HCT116 (cell line): Measurements from ENCODE around the gene DAAM2. TPM values are rescaled to one million over a fixed set of nuclear protein-coding genes. Genes with fewer than 3 reads are reported as not detected.

Source experiments
- ATAC-seq: fragments of 200-7000 bp; cut with Tn5 transposase; 2 replicates; pipeline ENCODE4 v1.9.1; 2020; ENCODE audit warnings: mild to moderate bottlenecking, moderate library complexity
- BruUV-seq: library from RNA; stranded (reverse); fragments of 400-500 nt; replicated peaks from 2 replicates; lab custom pipeline; 2021; lab: Mats Ljungman, UMichigan
- CTCF ChIA-PET: fragments of 300-600 bp; sonication (Branson Sonifier 250); formaldehyde crosslinking; loops from one replicate; lab custom pipeline; 2021; ENCODE audit warnings: antibody characterized with exemption; lab: Charles Lee
- POLR2A ChIA-PET: fragments of 300-600, 350-600 bp; sonication (Branson Sonifier 250); formaldehyde crosslinking; loops from one replicate; lab custom pipeline; 2021; ENCODE audit warnings: antibody characterized with exemption; lab: Charles Lee
- RAD21 ChIA-PET, 2 experiments: fragments of 300-600 bp; sonication (Branson Sonifier 250); formaldehyde crosslinking; loops; one replicate each; lab custom pipeline; 2023; ENCODE audit warnings: low total read pairs in 2 of 2; ENCODE audit not compliant: uncharacterized antibody in 2 of 2, unreplicated experiment in 2 of 2, low non-redundant PET in 1 of 2; lab: Charles Lee
- DNase-seq: peaks from one replicate; pipeline ENCODE4 v3.0.0-alpha.2; 2010; ENCODE audit warnings: low read depth, low spot score
- H2AFZ ChIP-seq: fragments of 200-600 bp; shearing (Covaris generic), sonication (generic); 2 replicates; pipeline ENCODE4 v1.6.1; 2017; ENCODE audit warnings: low read depth, mixed run types, mixed read lengths, antibody characterized with exemption, low read length; ENCODE audit not compliant: poor library complexity, severe bottlenecking
- H3K27ac ChIP-seq: 2 replicates; pipeline ENCODE4 v1.5.1; 2012; ENCODE audit warnings: low read depth, low read length
- H3K27me3 ChIP-seq: fragments of 200-600 bp; sonication (generic); 2 replicates; pipeline ENCODE4 v1.6.1; 2016; ENCODE audit warnings: mixed run types, low read length, mixed read lengths; ENCODE audit not compliant: insufficient read depth
- H3K36me3 ChIP-seq, 2 experiments: fragments of 200-500 bp in 1 of 2; fragments of 200-600 bp in 1 of 2; sonication (Bioruptor generic) in 1 of 2; sonication (generic) in 1 of 2; 2 replicates each; pipeline versions ENCODE4 v1.5.1 to v1.6.1; 2014 to 2016; ENCODE audit warnings: low read length in 2 of 2, inconsistent platforms in 1 of 2, mixed read lengths in 1 of 2, mixed run types in 1 of 2; ENCODE audit not compliant: insufficient read depth in 2 of 2, control insufficient read depth in 1 of 2
- H3K4me1 ChIP-seq, 2 experiments: fragments of 200-600 bp in 1 of 2; sonication (generic) in 1 of 2; 2 replicates each; pipeline versions ENCODE4 v1.5.1 to v1.6.1; 2012 to 2017; ENCODE audit warnings: low read length in 2 of 2, inconsistent platforms in 1 of 2, mild to moderate bottlenecking in 1 of 2, mixed read lengths in 1 of 2, mixed run types in 1 of 2, moderate library complexity in 1 of 2; ENCODE audit not compliant: insufficient read depth in 2 of 2, control insufficient read depth in 1 of 2
- H3K4me2 ChIP-seq: fragments of 200-600 bp; sonication (generic); 2 replicates; pipeline ENCODE4 v1.6.1; 2017; ENCODE audit warnings: mixed run types, low read length, mixed read lengths
- H3K4me3 ChIP-seq, 2 experiments: fragments of 200-600 bp in 1 of 2; sonication (generic) in 1 of 2; replicated peaks in 1 of 2; 2 replicates each; pipeline ENCODE4 v1.5.1; 2011 to 2016; ENCODE audit warnings: low read length in 2 of 2, control low read depth in 1 of 2, low read depth in 1 of 2, mild to moderate bottlenecking in 1 of 2, mixed read lengths in 1 of 2, mixed run types in 1 of 2
- H3K79me2 ChIP-seq: fragments of 200-600 bp; sonication (generic); 2 replicates; pipeline ENCODE4 v1.6.1; 2017; ENCODE audit warnings: mild to moderate bottlenecking, mixed run types, low read length, moderate library complexity, mixed read lengths; ENCODE audit not compliant: insufficient read depth
- H3K9ac ChIP-seq: fragments of 200-600 bp; sonication (generic); 2 replicates; pipeline ENCODE4 v1.6.1; 2016; ENCODE audit warnings: low read length, mixed read lengths
- H3K9me2 ChIP-seq: fragments of 200-600 bp; sonication (generic), shearing (Covaris generic); 2 replicates; pipeline ENCODE4 v1.6.1; 2017; ENCODE audit warnings: mixed run types, mild to moderate bottlenecking, moderate library complexity; ENCODE audit not compliant: insufficient read depth
- H3K9me3 ChIP-seq, 2 experiments: fragments of 200-500 bp in 1 of 2; fragments of 200-600 bp in 1 of 2; sonication (Bioruptor generic) in 1 of 2; sonication (generic) in 1 of 2; 2 replicates each; pipeline ENCODE4 v1.6.1; 2014 to 2017; ENCODE audit warnings: low read length in 2 of 2, mixed read lengths in 2 of 2, inconsistent platforms in 1 of 2, low read depth in 1 of 2, mild to moderate bottlenecking in 1 of 2, mixed run types in 1 of 2, moderate library complexity in 1 of 2; ENCODE audit not compliant: control insufficient read depth in 1 of 2, insufficient read depth in 1 of 2
- H4K20me1 ChIP-seq: fragments of 200-600 bp; sonication (generic), shearing (Covaris generic); 2 replicates; pipeline ENCODE4 v1.6.1; 2017; ENCODE audit warnings: mixed run types, mild to moderate bottlenecking, moderate library complexity; ENCODE audit not compliant: insufficient read depth
- ATF3 ChIP-seq: IDR thresholded peaks from 2 replicates; pipeline ENCODE4 v1.6.1; 2012
- CBX3 ChIP-seq: IDR thresholded peaks from 2 replicates; pipeline ENCODE4 v1.6.1; 2012; ENCODE audit warnings: low read depth
- CEBPB ChIP-seq: IDR thresholded peaks from 2 replicates; pipeline ENCODE4 v1.6.1; 2012; ENCODE audit warnings: low read depth
- EGR1 ChIP-seq: IDR thresholded peaks from 2 replicates; pipeline ENCODE4 v1.6.1; 2012; ENCODE audit warnings: low read depth
- EZH2phosphoT487 ChIP-seq: fragments of 200-600 bp; IDR thresholded peaks from 2 replicates; pipeline ENCODE4 v1.6.1; 2018; ENCODE audit warnings: antibody characterized with exemption, borderline replicate concordance
- JUND ChIP-seq: IDR thresholded peaks from 2 replicates; pipeline ENCODE4 v1.6.1; 2012
- MAX ChIP-seq: IDR thresholded peaks from 2 replicates; pipeline ENCODE4 v1.6.1; 2012
- POLR2A ChIP-seq: IDR thresholded peaks from 2 replicates; pipeline ENCODE4 v1.7.0; 2011; ENCODE audit warnings: borderline replicate concordance; ENCODE audit not compliant: insufficient read depth, insufficient read length; ENCODE audit errors: extremely low read depth
- SIN3A ChIP-seq: IDR thresholded peaks from 2 replicates; pipeline ENCODE4 v1.6.1; 2012; ENCODE audit warnings: low read depth
- TCF7L2 ChIP-seq: IDR thresholded peaks from 2 replicates; pipeline ENCODE4 v1.7.0; 2011; ENCODE audit warnings: borderline replicate concordance, inconsistent platforms; ENCODE audit not compliant: insufficient read depth, insufficient read length; ENCODE audit errors: extremely low read depth
- YY1 ChIP-seq: IDR thresholded peaks from 2 replicates; pipeline ENCODE4 v1.6.1; 2011; ENCODE audit warnings: low read length, low read depth, moderate library complexity, mild to moderate bottlenecking; ENCODE audit not compliant: insufficient replicate concordance; ENCODE audit errors: extremely low read depth
- ZNF274 ChIP-seq: fragments of 200-500 bp; sonication (Bioruptor generic); IDR thresholded peaks from 2 replicates; pipeline ENCODE4 v1.6.1; 2014; ENCODE audit warnings: mild to moderate bottlenecking, low read depth, low read length, inconsistent platforms
- intact Hi-C: fragments of 100-400 bp; cut with micrococcal nuclease; formaldehyde crosslinking; loops from 2 replicates; pipeline ENCODE4 v1.10.0; 2022
- total RNA-seq: library from RNA; stranded (reverse); gene quantifications from one replicate; pipeline ENCODE4 v1.2.1, GENCODE V29; 2021; ENCODE audit not compliant: unreplicated experiment
- TF ChIP-seq, protein P1 (sequence below), 3 experiments: fragments of 200-600 bp in 1 of 3; sonication (generic) in 1 of 3; IDR thresholded peaks in 2 of 3; conservative IDR thresholded peaks in 1 of 3; 2 replicates each; pipeline ENCODE4 v1.5.1; 2012 to 2017; ENCODE audit warnings: low read depth in 2 of 3, low read length in 2 of 3, antibody characterized with exemption in 1 of 3, borderline replicate concordance in 1 of 3, control low read depth in 1 of 3, mild to moderate bottlenecking in 1 of 3, mixed read lengths in 1 of 3, mixed run types in 1 of 3, moderate library complexity in 1 of 3; ENCODE audit not compliant: insufficient read depth in 1 of 3

DAAM2 gene
- total RNA-seq, 1 experiment from 2014 or later = not detected

DNA sequence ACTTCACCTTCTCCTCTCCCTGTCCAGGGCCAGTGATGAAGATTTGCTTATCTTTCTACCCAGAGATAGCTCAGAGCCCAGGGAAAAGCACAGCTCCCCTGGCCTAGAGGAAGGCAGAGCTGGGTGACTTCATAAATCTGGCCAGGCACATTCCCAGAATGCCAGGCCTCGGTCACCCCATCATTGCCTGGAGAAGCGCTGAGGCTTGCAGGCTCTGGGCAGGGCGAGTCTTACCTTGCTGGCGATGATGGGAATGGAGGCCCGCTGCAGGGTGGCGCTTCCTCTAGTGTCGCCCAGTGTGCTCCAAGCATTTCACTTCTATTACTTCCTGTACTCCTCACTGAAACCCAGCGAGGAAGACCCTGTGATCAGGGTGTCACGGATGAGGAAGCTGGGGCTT lies 60.1 kb downstream of the DAAM2 start:
- H3K9ac ChIP-seq = no peak overlapping the region
- ChIA-PET CTCF (interaction anchor here (1.0 kb wide), 1 partner anchor 14 kb away, joined by 3 read pairs; no protein-coding TSS in a partner anchor), POLR2A (no interaction called here)
- BruUV-seq = no TSS peak
- H3K4me1 ChIP-seq = no peaks in the 10 kb centered on the region
- no peak for ATAC-seq
- H3K36me3 ChIP-seq = no peaks in the 10 kb centered on the region
- TF ChIP-seq, protein P1, sequence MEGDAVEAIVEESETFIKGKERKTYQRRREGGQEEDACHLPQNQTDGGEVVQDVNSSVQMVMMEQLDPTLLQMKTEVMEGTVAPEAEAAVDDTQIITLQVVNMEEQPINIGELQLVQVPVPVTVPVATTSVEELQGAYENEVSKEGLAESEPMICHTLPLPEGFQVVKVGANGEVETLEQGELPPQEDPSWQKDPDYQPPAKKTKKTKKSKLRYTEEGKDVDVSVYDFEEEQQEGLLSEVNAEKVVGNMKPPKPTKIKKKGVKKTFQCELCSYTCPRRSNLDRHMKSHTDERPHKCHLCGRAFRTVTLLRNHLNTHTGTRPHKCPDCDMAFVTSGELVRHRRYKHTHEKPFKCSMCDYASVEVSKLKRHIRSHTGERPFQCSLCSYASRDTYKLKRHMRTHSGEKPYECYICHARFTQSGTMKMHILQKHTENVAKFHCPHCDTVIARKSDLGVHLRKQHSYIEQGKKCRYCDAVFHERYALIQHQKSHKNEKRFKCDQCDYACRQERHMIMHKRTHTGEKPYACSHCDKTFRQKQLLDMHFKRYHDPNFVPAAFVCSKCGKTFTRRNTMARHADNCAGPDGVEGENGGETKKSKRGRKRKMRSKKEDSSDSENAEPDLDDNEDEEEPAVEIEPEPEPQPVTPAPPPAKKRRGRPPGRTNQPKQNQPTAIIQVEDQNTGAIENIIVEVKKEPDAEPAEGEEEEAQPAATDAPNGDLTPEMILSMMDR (IDR thresholded peaks at IDR 0.05 in 2 of 3, conservative IDR thresholded peaks at IDR 0.05 in 1 of 3; ENCODE audit: borderline replicate concordance in 1 of 3, insufficient read depth in 1 of 3, low read depth in 2 of 3, low read length in 2 of 3) = no peak
- TF ChIP-seq ZNF274 (no peak), JUND (no peak), MAX (no peak), EGR1 (no peak), TCF7L2 (no peak), POLR2A (no peak), SIN3A (no peak), CEBPB (no peak), EZH2phosphoT487 (no peak), YY1 (no peak), ATF3 (no peak), CBX3 (no peak)
- TF ChIP-seq, all 23 proteins: peak for 0
- Histone ChIP-seq H4K20me1 (no peaks in the 10 kb centered on the region), H3K4me3 (no peak overlapping the region), H3K27ac (no peak overlapping the region), H3K9me2 (no peaks in the 10 kb centered on the region), H3K27me3 (peaks cover 36% of the 10 kb centered on the region), H3K4me2 (no peak overlapping the region), H3K9me3 (no peaks in the 10 kb centered on the region), H3K79me2 (no peaks in the 10 kb centered on the region), H2AFZ (no peak overlapping the region)
- RAD21 ChIA-PET = no interaction called here
- intact Hi-C loops = no loop called here
- DNase-seq = no peak
